Stimulated activated CD4-positive, alpha-beta T cell treated with anti-CD3 and anti-CD28 coated beads, Interleukin-2, amount 100 ng/mL, for 48 hours (primary cell): ENCODE data around the gene ITFG1.
"Not testable (repeated sequence)": the region's sequence is repeated elsewhere in the genome, so short reads cannot be mapped to it uniquely, and the experiment has no call there.

ENCODE experiments used
- DNase-seq, 2 donors: peaks; one replicate each; pipeline ENCODE4 v3.0.0-alpha.2; 2020

ITFG1 gene

DNA sequence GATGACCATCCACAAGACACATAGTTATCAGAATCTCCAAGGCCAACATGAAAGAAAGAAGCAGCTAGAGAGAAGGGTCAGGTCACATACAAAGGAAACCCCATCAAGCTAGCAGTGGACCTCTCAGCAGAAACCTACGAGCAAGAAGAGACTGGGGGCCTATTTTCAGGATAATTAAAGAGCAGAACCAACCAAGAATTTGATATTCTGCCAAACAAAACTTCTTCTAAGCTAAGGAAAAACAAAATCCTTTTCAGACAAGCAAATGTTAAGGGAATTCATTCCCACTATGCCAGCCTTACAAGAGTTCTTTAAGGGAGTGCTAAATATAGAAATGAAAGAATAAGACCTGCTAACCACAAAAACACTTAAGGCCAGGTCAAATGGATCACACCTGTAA lies 47.8 kb downstream of the ITFG1 start:
- no peak for DNase-seq

DNA sequence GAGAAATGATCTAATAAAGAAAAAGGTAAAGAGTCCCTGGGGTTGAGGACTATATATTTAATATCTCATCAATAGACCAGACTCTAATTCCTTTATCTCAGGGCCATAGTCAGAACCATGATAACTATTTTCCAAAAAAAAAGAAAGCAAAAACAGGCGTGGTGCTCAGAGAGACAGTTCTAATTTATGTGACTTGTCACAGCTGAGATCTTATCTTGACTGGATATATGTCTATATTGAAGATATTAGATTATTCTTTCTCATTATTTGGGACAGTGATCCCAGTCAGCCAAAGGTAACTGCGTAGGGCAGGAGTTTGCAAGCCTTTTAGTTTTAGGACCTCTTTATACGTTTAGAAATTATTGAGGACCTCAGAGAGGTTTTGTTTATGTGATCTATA lies 52.4 kb downstream of the ITFG1 start:
- DNase-seq, result no peak

DNA sequence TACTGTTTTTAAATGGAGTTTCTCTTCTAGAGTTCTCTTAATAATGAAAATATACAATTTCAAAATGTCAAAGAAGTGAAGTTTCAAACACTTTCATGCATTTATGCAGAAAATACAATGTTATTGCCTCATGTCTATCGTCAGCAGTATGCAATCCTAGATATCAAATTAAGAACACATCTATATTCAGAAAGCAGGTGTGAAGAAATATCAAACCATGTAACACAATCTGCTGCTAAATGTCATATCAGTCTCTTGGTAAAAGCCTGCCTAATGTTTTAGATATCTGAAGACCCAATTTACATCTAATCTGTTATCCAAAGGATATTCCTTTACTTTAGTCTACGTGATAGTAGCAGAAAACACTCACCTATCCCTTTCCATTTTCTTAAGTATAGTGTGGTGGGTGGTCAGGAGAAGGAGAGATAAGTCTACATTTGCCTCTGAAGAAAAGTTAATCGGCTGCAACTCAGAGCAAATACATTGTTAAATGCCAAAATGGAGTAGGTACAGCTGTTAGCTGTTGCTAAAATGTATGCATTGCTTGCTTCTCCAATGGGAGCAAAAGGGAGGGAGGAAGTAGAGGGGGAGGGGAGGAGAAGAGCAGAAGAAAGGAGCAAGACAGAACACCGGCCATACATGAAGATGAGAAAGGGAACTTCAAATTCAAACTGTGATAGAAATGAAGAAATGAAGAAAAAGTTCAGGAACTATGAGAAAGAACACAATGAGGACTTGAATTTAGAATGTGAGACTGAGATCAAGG lies 64.9 kb downstream of the ITFG1 start:
- DNase-seq, result no peak

DNA sequence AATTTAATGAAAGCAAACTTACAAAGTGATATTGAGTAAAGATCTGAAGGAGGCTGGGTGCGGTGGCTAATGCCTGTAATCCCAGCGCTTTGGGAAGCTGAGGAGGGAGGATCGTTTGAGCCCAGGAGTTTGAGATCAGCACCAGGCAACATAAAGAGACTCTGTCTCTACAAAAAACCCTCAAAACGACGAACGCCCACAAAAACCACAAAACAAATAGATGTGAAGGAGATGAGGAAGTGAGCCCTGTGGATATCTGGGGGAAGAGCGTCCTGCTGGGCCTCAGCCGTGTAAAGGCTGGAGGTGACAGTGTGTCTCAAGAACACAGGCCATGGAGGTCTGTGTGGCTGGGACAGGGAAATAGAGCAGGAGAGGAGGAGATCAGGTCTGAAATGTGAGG lies 68.8 kb downstream of the ITFG1 start:
- DNase-seq, result no peak

DNA sequence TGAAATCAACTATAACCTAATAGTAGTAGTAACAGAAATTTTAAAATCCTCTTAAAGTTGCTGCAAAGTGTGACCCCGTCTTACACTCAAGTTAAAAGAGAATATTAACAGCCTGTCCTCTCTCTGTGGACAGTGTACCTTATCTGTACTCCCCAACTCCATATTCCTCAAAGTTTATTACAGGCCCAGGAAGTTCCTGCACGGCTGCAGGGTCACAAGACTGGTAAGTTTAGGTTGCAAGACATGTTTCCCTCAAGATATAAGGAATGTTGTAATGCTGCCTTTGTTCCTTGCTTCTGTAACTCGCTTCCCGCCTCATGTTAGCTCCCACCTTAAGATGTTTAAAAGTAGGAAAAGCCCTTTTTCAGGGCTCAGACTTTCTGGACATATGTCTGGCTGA lies 72.2 kb downstream of the ITFG1 start:
- no peak for DNase-seq

DNA sequence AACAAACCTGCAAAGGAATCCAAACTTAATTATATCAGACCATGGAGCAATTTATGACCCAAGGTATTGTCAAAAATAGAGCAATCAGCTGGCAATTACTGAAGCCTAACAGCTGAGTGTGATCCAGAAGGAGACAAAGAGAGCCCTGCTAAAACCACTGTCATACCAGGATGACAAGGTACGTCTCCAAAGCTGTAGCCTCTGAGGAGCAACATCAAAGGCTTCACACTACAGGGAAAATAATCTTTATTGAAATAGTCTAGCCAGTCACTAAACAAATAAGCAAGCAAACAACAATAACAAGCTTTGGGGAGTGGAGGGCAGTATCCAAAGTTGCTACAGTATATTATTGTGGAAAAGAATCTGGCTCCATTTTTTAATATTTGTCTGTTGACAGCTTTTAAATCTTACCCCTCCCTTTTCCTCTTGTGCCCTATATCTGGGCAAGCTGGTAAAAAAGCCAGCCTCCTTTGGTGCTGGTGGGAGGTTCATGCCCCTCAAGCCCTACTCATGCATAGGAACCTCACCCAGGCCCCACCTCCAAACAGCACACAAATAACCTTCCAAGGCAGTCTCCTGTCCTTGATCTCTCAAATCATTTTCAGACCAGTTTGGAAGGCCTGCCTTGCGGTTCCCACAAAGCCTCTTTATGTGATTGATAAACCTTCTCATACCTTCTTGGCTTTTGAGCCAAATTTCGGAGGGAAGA lies 73.7 kb downstream of the ITFG1 start:
- no peak for DNase-seq

DNA sequence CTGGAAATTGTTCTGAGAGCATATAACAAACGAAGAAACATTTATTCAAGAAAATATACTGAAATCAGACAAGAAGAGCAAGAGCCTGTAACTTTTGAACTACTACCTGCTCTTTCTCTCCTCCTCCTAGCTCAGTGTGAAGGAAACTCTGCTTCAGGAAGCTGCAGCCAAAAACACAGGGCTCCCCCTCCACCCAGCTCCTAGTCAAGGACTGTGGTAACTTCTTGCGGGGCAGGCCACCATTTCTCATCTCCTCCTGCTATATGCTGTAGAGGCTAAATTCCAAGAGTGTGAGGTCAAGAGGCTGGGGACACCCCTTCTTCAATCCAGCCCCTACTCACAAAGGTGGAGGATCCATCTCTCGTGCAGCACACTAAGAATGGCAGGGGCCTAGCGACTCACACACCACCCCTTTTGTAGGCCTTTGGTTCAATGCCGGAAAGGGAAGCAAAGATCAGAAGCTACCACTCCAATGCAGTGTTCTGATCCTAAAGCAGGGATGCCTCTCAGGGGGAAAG lies 74.6 kb downstream of the ITFG1 start:
- DNase-seq, result no peak

DNA sequence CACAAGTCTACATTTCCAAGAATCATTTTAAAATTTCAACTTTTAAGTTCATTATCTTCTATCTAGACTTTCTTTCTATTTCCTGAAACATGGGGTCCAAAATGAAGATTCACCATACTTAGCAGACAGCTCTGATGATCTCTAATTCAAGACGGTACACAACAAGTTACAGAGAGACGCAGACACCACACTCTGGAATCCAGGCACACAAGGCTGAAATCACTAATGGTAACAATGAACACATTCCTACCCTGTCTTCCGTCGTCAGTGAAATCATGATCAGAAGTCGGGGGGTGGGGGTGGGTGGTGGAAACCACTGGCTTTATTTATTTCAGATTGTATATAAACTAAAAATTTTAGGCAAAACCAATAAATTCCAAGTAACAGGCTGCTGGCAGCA lies 78.5 kb downstream of the ITFG1 start:
- no peak for DNase-seq

DNA sequence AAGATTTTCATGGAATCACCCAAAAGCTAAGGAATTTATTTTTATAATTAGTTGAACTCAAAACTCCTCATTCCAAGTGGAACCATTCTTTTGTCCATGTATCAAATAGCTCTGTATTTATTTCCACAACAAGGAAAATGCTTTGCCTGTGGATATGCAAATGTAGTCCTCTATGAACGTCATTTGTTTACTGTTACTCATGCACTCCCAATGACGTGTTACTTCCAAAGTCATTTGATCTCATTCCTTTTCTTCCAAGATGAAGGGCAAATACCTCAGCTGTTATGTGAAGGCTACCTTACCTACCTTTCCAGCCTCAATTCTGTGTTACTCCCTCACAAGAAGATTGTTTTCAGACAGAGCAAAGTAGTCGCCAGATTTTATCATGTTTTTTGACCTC lies 83.7 kb downstream of the ITFG1 start:
- DNase-seq, result no peak

DNA sequence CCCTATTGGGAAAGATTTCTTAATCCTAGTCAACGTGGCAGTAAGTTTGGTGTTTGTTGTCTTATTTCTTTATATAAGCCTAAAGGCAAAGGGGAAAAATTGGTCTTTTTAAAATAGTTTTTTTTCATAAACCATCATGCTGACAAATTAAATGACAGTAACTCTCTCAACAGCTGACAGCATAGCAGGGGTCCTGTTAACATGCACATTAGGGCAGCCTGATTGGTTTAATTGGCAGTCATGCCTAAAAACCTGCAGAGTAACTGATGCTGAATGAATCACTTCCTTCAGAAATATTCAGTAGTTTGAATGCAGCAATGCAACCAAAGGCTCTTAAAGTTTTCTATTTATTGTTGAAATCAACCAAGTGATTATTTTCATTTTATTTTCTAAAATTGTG lies 85.4 kb downstream of the ITFG1 start:
- no peak for DNase-seq

DNA sequence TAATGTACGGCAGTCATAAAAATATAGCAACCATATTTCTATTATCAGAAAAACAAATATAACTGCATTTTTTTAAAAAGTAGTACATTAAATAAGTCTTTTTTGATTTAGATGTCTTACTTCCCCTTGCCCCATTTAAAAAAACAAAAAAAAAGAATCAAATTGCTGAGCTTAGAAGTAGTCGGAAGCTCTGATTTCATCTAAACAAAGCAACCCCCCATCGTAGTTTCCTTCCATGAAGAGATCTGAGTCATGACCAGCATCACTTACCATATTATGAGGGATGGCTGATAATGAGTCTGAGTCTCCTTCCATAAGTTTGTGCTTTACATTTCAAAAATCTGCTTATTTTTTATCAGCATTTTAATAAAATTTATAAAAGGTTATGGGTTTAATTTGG lies 86.2 kb downstream of the ITFG1 start:
- DNase-seq, result no peak

DNA sequence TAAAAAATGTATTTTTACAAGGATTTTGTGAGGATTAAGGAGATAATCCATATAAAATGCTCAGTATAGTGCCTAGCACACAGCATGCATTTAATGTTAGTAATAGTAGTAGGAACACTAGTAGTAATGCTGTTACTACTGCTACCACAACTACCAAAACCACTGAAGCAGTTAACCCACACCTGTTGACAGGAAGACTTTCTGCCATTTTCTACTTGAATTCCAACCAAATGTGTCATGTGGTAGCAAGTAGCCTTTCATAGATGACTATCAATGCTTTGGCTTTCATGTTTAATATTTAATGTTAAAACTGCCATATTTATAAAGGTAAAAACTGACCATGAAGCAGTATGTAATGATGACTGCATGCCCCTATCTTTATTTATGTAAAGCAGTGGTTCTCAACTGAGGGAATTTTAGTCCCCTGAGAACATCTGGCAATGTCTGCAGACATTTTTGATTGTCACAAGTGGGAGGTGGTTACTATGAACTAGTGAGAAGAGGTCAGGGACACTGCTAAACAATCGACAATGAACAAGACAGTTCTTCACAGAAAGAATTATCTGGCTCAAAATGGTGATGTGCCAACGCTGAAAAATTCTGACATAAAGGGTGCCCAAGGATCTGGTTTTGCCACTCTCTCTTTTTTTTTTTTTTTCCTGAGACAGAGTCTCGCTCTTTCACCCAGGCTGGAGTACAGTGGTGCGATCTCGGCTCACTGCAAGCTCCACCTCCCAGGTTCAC lies 89.4 kb downstream of the ITFG1 start:
- no peak for DNase-seq

DNA sequence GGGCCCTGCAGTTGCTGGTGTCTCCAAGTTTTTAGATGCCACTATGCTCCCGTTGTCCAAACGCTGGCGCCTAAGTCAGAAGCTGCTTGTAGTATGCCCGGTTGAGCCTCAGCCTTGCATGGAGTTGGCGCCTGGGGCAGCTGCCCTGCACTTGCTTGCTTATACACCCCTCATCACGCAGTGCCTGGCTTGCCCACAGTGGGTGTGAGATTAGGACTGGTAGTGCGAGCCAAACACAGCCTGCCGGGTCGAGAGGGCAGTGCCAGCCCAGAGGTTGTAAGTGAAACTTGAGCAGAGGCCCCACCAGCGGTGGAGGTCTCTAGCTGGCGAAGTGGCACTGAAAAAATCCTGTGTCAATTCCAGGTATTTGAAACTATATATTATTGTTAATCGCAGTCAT lies 90.3 kb downstream of the ITFG1 start:
- no peak for DNase-seq

DNA sequence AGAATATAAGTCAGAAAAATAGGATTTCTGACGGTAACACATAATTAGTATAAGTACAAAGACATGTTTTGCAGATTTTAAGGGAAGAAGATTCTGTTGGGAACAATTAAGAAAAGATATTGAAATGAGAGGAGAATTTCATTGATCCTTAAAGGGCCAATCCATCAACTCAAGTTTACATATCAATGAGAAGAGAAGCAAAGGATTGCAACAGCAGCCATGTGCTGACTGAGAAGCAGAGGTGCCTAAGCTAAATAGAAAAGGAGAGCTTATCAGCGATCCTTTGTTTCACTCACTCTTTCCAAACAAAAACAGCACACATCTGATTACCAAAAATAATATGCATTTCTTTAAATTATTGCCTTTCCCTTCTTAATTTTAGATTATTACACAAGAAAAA lies 94.6 kb downstream of the ITFG1 start:
- no peak for DNase-seq

DNA sequence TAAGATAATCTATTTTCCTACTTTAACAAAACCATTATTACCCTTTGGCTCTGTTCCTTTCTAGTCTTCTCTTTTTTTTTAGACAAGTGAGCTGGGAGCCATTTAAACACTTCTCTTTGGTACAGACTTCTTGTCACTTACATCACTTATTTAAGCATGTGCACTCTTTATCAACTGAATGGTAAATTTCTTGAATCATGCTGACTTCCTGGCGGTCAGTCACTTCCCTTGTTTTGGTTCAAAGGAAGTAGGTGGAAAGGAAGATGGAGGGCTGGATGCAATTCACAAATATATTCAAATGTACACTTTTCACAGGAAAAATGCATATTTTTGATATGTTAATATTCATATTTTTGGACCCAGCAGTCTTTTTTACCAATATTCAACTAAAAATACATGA lies 97.1 kb downstream of the ITFG1 start:
- no peak for DNase-seq

DNA sequence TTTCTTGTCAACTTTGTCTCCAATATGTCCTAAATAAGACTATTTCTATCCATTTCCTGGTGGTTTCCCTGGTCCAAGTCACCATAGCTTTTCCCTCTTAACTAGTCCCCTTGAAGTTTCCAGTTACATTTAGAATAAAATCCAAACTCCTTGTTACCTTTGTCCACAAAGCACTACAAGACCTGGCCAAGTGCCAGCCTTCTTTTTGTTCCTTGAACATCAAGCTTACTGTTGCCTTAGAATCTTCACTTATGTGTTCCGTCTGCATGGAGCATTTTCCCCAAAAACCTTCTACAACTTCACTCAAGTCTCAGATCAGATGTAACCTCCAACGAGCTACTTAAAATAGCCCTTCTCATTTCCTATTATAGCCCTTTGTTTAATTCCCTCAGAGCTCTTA lies 101.4 kb downstream of the ITFG1 start:
- no peak for DNase-seq

DNA sequence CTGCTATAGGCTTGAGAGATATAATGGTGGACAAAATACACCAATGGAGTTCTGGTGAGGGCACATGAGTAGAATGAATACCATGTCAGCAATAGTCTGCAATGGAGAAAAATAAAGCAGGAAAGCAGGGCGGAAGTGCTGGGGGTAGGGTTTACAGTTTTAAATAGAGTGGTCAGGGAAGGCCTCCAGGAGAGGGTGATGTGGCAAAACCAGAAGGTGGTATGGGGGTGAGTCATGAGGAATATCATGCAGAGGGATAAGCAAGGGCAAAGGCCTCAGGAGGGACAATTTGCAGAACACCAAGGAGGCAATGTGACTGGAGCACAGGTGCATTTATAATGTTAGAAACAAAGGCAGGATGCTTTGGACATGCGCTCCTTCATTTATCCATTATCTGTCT lies 102.0 kb downstream of the ITFG1 start:
- no peak for DNase-seq

DNA sequence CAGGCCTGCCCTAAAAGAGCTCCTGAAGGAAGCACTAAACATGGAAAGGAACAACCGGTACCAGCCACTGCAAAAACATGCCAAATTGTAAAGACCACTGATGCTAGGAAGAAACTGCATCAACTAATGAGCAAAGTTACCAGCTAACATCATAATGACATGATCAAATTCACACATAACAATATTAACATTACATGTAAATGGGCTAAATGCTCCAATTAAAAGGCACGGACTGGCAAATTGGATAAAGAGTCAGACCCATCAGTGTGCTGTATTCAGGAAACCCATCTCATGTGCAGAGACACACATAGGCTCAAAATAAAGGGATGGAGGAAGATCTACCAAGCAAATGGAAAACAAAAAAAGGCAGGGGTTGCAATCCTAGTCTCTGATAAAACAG lies 111.8 kb downstream of the ITFG1 start:
- DNase-seq, result not testable (repeated sequence)

DNA sequence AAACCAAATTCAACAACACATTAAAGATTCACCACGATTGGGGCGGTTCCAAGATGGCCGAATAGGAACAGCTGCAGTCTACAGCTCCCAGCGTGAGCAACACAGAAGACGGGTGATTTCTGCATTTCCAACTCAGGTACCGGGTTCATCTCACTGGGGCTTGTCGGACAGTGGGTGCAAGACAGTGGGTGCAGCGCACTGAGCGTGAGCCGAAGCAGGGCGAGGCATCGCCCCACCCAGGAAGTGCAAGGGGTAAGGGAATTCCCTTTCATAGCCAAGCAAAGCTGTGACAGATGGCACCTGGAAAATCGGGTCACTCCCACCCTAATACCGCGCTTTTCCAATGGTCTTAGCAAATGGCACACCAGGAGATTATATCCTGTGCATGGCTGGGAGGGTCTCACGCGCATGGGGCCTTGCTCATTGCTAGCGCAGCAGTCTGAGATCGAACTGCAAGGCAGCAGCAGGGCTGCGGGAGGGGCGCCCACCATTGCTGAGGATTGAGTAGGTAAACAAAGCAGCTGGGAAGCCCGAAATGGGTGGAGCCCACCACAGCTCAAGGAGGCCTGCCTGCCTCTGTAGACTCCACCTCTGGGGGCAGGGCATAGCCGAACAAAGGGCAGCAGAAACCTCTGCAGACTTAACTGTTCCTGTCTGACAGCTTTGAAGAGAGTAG lies 113.7 kb downstream of the ITFG1 start:
- DNase-seq, result not testable (repeated sequence)

DNA sequence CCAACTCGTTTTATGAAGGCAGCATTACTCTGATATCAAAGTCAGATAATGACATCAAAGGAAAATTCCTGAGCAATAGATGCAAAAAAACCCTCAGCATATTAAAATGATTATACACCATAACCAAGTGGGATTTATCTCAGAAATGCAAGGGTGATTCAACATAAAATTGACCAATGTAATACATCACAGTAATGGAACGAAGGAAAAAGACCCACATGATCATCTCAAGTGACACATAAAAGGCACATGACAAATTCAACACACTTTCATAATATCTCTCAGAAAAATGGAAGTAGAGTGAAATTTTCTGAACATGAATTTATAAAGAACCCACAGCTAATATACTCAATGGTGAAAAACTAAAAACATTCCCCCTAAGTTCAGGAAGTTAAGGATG lies 118.8 kb downstream of the ITFG1 start:
- DNase-seq, result no peak

DNA sequence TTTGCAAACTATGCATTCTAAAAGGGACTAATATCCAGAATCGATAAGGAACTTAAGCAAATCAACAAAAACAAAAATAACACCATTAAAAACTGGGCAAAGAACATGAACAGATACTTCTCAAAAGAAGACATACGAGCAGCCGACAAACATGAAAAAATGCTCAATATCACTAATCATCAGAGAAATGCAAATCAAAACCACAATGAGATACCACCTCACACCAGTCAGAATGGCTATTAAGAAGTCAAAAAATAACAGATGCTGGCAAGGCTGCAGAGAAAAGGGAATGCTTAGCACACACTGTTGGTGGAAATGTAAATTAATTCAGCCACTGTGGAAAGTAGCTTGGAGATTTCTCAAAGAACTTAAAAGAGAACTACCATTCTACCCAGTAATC lies 130.3 kb downstream of the ITFG1 start:
- DNase-seq, result not testable (repeated sequence)

DNA sequence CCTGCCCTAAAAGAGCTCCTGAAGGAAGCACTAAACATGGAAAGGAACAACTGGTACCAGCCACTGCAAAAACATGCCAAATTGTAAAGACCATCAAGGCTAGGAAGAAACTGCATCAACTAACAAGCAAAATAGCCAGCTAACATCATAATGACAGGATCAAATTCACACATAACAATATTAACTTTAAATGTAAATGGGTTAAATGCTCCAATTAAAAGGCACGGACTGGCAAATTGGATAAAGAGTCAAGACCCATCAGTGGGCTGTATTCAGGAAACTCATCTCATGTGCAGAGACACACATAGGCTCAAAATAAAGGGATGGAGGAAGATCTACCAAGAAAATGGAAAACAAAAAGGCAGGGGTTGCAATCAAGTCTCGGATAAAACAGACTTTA lies 136.6 kb downstream of the ITFG1 start:
- not testable (repeated sequence) for DNase-seq

DNA sequence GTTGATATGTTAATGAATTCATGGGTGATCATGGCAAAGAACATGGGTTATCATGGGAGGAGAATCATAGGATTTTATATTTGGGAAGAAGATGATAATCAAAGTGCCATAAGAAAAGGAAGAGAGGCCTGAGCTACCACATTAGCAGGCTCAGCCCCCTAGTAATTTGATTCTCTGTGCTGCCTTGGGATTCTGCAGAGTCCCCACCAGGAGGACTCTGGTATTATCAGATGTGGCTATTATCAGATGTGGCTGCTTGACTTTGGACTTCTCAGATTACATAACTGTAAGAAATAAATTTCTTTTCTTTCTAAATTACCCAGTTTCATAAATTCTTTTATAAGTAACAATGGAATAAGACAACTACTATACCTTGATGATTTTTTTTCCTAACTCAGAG lies 137.6 kb downstream of the ITFG1 start:
- DNase-seq, result no peak
